GM18519 (cell line): Measurements from ENCODE around the gene CNTN4.
A peak's percentile ranks its signal among the peaks of the same experiment; 100 is the strongest.

Source experiments
- ATAC-seq: cut with Tn5 transposase; IDR thresholded peaks from one replicate; pipeline ENCODE4 v1.9.1; 2021; ENCODE audit warnings: mild to moderate bottlenecking, moderate library complexity; ENCODE audit not compliant: unreplicated experiment, low FRiP score

Gene CNTN4

GRCh38 chr3:3068358-3068881 lies 969.8 kb downstream of the CNTN4 start:
- no peak for ATAC-seq

GRCh38 chr3:3069723-3070122 lies 971.1 kb downstream of the CNTN4 start:
- ATAC-seq, result no peak

GRCh38 chr3:3071136-3071535 lies 972.5 kb downstream of the CNTN4 start:
- no peak for ATAC-seq

- peak; percentile 74 for ATAC-seq
Measured at GRCh38 chr3:3074551-3075257, 976.0 kb downstream of the CNTN4 start.

GRCh38 chr3:3080309-3080708 lies 981.6 kb downstream of the CNTN4 start:
- no peak for ATAC-seq

- ATAC-seq, result peak; percentile 20
Measured at GRCh38 chr3:3081381-3082233, 982.9 kb downstream of the CNTN4 start.

GRCh38 chr3:3082234-3082924 lies 983.7 kb downstream of the CNTN4 start:
- ATAC-seq, result peak; percentile 71

- no peak for ATAC-seq
Measured at GRCh38 chr3:3084890-3085289, 986.2 kb downstream of the CNTN4 start.

- ATAC-seq, result peak; percentile 37
Measured at GRCh38 chr3:3085782-3086181, 987.1 kb downstream of the CNTN4 start.

GRCh38 chr3:3086239-3086638 lies 987.6 kb downstream of the CNTN4 start:
- ATAC-seq, result no peak

GRCh38 chr3:3087279-3087678 lies 988.6 kb downstream of the CNTN4 start:
- no peak for ATAC-seq

- ATAC-seq, result no peak
Measured at GRCh38 chr3:3087716-3088465, 989.2 kb downstream of the CNTN4 start.

GRCh38 chr3:3089017-3089416 lies 990.4 kb downstream of the CNTN4 start:
- peak; percentile 96 for ATAC-seq

- no peak for ATAC-seq
Measured at GRCh38 chr3:3097958-3098357, 999.3 kb downstream of the CNTN4 start.

GRCh38 chr3:3101660-3102458 lies 1003.2 kb downstream of the CNTN4 start:
- peak; percentile 71 for ATAC-seq

- ATAC-seq, result no peak
Measured at GRCh38 chr3:3102751-3103150, 1004.1 kb downstream of the CNTN4 start.

GRCh38 chr3:3105246-3105645 lies 1006.6 kb downstream of the CNTN4 start:
- no peak for ATAC-seq

GRCh38 chr3:3105815-3106214 lies 1007.1 kb downstream of the CNTN4 start:
- ATAC-seq, result no peak

- no peak for ATAC-seq
Measured at GRCh38 chr3:3107181-3107580, 1008.5 kb downstream of the CNTN4 start.
